K562 (cell line): ENCODE results near the gene SIRT3. TPM values are rescaled to one million over a fixed set of nuclear protein-coding genes. Genes with fewer than 3 reads are reported as not detected.

ENCODE experiments used
- CCNT2 ChIP-seq: IDR thresholded peaks from 2 replicates; pipeline ENCODE4 v1.6.1; 2011; ENCODE audit warnings: borderline replicate concordance, low read depth, mild to moderate bottlenecking, moderate library complexity, mixed read lengths, low read length; ENCODE audit not compliant: insufficient read length; ENCODE audit errors: extremely low read depth
- ESRRA ChIP-seq: fragments of 450-650 bp; IDR thresholded peaks from 2 replicates; pipeline ENCODE4 v1.6.1; 2014; ENCODE audit warnings: low read depth, mild to moderate bottlenecking, moderate library complexity, borderline replicate concordance
- SFPQ ChIP-seq: fragments of 200-400 bp; formaldehyde crosslinking; IDR thresholded peaks from 2 replicates; pipeline ENCODE4 v1.6.1; 2017; ENCODE audit warnings: mild to moderate bottlenecking, low read depth, low read length, moderate library complexity
- SRSF9 ChIP-seq: fragments of 200-400 bp; formaldehyde crosslinking; IDR thresholded peaks from 2 replicates; pipeline ENCODE4 v1.6.1; 2017; ENCODE audit warnings: low read depth, low read length, borderline replicate concordance
- ZNF518B ChIP-seq: fragments of 250-450 bp; sonication (Bioruptor Pico); IDR thresholded peaks from 2 replicates; pipeline ENCODE4 v1.5.0; 2021; ENCODE audit warnings: mild to moderate bottlenecking, moderate library complexity
- polyA plus RNA-seq, 8 experiments: library from polyadenylated mRNA; depleted of rRNA in 4 of 8; stranded (reverse) in 5 of 8; unstranded in 3 of 8; fragments of >200 nt; fragmentation: Nextera tagmentation in 2 of 8; fragmentation: Illumina TruSeq in 1 of 8; extraction: Ambion mirVana in 2 of 8; extraction: Trizol in 1 of 8; gene quantifications; 2 replicates each; pipeline versions ENCODE4 v1.2.1 to v1.2.3, GENCODE V29; 2011 to 2014; ENCODE audit warnings: inconsistent platforms in 1 of 8, missing spikeins in 1 of 8
- total RNA-seq, 7 experiments: library from RNA; depleted of rRNA in 6 of 7; stranded (reverse); fragments of >200 nt in 6 of 7; fragmentation: Illumina TruSeq in 2 of 7; extraction: Trizol in 2 of 7; gene quantifications; 2 replicates each; pipeline versions ENCODE4 v1.2.1 to v1.2.3, GENCODE V29; 2011 to 2021; ENCODE audit warnings: low replicate concordance in 1 of 7

Gene SIRT3
- total and polyA plus RNA-seq, 9 of the 15 experiments (the other 6 are each of a cell fraction or from before 2014, with no cell fraction given), result 1.9 to 27.5 (median 14.5) TPM

- no peak for TF ChIP-seq SFPQ
- TF ChIP-seq ESRRA, result no peak
- TF ChIP-seq SRSF9, result no peak
- TF ChIP-seq ZNF518B (CRISPR knock-in tag), result no peak
- TF ChIP-seq CCNT2, result no peak
These were observed 36.7 kb upstream of the SIRT3 start (continued) for GRCh38 chr11:272931-273198.
